Limb (tissue), 2 donors: ENCODE data around the gene MARCHF3.
A peak's percentile ranks its signal among the peaks of the same experiment; 100 is the strongest.
"Not testable (repeated sequence)": the region's sequence is repeated elsewhere in the genome, so short reads cannot be mapped to it uniquely, and the experiment has no call there.

Experiments used
- DNase-seq, 2 donors: peaks; one replicate each; pipeline ENCODE4 v3.0.0-alpha.2; 2016; ENCODE audit errors: extremely low spot score in 2 of 2

The MARCHF3 gene

GRCh38 chr5:126954981-126955380 is 75.4 kb downstream of the MARCHF3 start:
- no peak for DNase-seq

GRCh38 chr5:126953640-126954039 is 76.7 kb downstream of the MARCHF3 start:
- DNase-seq, result no peak

- DNase-seq, result no peak
Measured at GRCh38 chr5:126949475-126949874, 80.9 kb downstream of the MARCHF3 start.

GRCh38 chr5:126948453-126948852 is 81.9 kb downstream of the MARCHF3 start:
- no peak for DNase-seq

- no peak for DNase-seq
Measured at GRCh38 chr5:126948011-126948355, 82.4 kb downstream of the MARCHF3 start.

- no peak for DNase-seq
Measured at GRCh38 chr5:126947146-126948010, 83.0 kb downstream of the MARCHF3 start.

GRCh38 chr5:126942908-126943307 is 87.5 kb downstream of the MARCHF3 start:
- DNase-seq, result not testable (repeated sequence)

GRCh38 chr5:126941403-126941802 is 89.0 kb downstream of the MARCHF3 start:
- no peak for DNase-seq

GRCh38 chr5:126939887-126940286 is 90.5 kb downstream of the MARCHF3 start:
- no peak for DNase-seq

GRCh38 chr5:126938466-126938865 is 91.9 kb downstream of the MARCHF3 start:
- DNase-seq, result no peak

- DNase-seq, result no peak
Measured at GRCh38 chr5:126937771-126938170, 92.6 kb downstream of the MARCHF3 start.

GRCh38 chr5:126936775-126937418 is 93.5 kb downstream of the MARCHF3 start:
- DNase-seq, result no peak

- DNase-seq, result no peak
Measured at GRCh38 chr5:126931963-126932660, 98.2 kb downstream of the MARCHF3 start.

- no peak for DNase-seq
Measured at GRCh38 chr5:126928041-126928440, 102.3 kb downstream of the MARCHF3 start.

GRCh38 chr5:126927429-126927828 is 102.9 kb downstream of the MARCHF3 start:
- DNase-seq, result no peak

GRCh38 chr5:126926187-126926586 is 104.2 kb downstream of the MARCHF3 start:
- DNase-seq, result no peak

- no peak for DNase-seq
Measured at GRCh38 chr5:126925482-126925881, 104.9 kb downstream of the MARCHF3 start.

- DNase-seq, result no peak
Measured at GRCh38 chr5:126924331-126925033, 105.9 kb downstream of the MARCHF3 start.

- no peak for DNase-seq
Measured at GRCh38 chr5:126921241-126922091, 108.9 kb downstream of the MARCHF3 start.

- peak; percentile 49 to 81 for DNase-seq
Measured at GRCh38 chr5:126920291-126920690, 110.1 kb downstream of the MARCHF3 start.

GRCh38 chr5:126919566-126919965 is 110.8 kb downstream of the MARCHF3 start:
- no peak for DNase-seq
